Heart right ventricle (tissue), 16 donors: ENCODE results near the gene GPC2. TPM values are rescaled to one million over a fixed set of nuclear protein-coding genes. Genes with fewer than 3 reads are reported as not detected.
A peak's percentile ranks its signal among the peaks of the same experiment; 100 is the strongest.

Source experiments
- ATAC-seq, 8 donors: fragments of 200-7000 bp; cut with Tn5 transposase; one replicate each; pipeline ENCODE4 v1.9.1; 2020; ENCODE audit warnings: mild to moderate bottlenecking in 8 of 8, moderate library complexity in 8 of 8, moderate number of reproducible peaks in 1 of 8
- DNase-seq, 2 donors: peaks; one replicate each; pipeline ENCODE4 v3.0.0-alpha.2; 2020
- H3K27ac ChIP-seq, 10 donors: fragments of 200-600 bp; sonication (generic) in 2 of 10; one replicate each; pipeline versions ENCODE4 v1.5.0 to v1.8.0; 2020 to 2022; ENCODE audit warnings: mild to moderate bottlenecking in 3 of 10
- H3K27me3 ChIP-seq, 7 donors: fragments of 200-600 bp; one replicate each; pipeline ENCODE4 v1.8.0; 2021 to 2022; ENCODE audit warnings: mild to moderate bottlenecking in 2 of 7
- H3K36me3 ChIP-seq, 9 donors: fragments of 200-600 bp; sonication (generic) in 1 of 9; one replicate each; pipeline versions ENCODE4 v1.5.0 to v1.8.0; 2020 to 2022; ENCODE audit warnings: mild to moderate bottlenecking in 2 of 9
- H3K4me1 ChIP-seq, 9 donors: fragments of 200-600 bp; sonication (generic) in 1 of 9; one replicate each; pipeline versions ENCODE4 v1.5.0 to v1.8.0; 2020 to 2022; ENCODE audit warnings: mild to moderate bottlenecking in 4 of 9
- H3K4me3 ChIP-seq, 10 donors: fragments of 200-600 bp; sonication (generic) in 2 of 10; one replicate each; pipeline versions ENCODE4 v1.5.0 to v1.8.0; 2020 to 2022; ENCODE audit warnings: mild to moderate bottlenecking in 7 of 10, moderate library complexity in 2 of 10
- H3K9me3 ChIP-seq, 11 donors: fragments of 200-600 bp in 10 of 11; sonication (generic) in 2 of 11; one replicate each; pipeline versions ENCODE4 v1.5.0 to v1.8.0; 2013 to 2022; ENCODE audit warnings: mild to moderate bottlenecking in 2 of 11, control low read depth in 1 of 11, moderate library complexity in 1 of 11
- CTCF ChIP-seq, 9 donors: fragments of 200-600 bp; sonication (generic) in 2 of 9; IDR thresholded peaks; one replicate each; pipeline versions ENCODE4 v1.5.0 to v1.8.0; 2021 to 2022; ENCODE audit warnings: antibody characterized with exemption in 9 of 9, mild to moderate bottlenecking in 5 of 9, moderate library complexity in 1 of 9
- whole genome bisulfite sequencing, 2 donors: extraction: QIAGEN DNeasy Blood & Tissue Kit; methylation state at CpG; one replicate each; pipeline ENCODE4 v1.1.7; 2013; ENCODE audit warnings: inconsistent platforms in 1 of 2; 5-methylcytosine and 5-hydroxymethylcytosine counted together
- intact Hi-C, 10 donors: fragments of 100-400 bp; cut with DNase I; formaldehyde crosslinking; loops; one replicate each; pipeline versions ENCODE4 v1.11.1 to v1.14.2; 2022
- polyA plus RNA-seq, 2 donors: library from polyadenylated mRNA; stranded (reverse); fragments of 200-250 nt; gene quantifications; one replicate each; pipeline ENCODE4 v1.2.3, GENCODE V29; 2013
- total RNA-seq, 10 donors: library from RNA; stranded (reverse); fragmentation: NEBNext Ultra II Directional in 3 of 10; extraction: Animal tissue kit (Norgen Biotek cat#: 25700) in 3 of 10; gene quantifications; one replicate each; pipeline versions ENCODE4 v1.2.1 to v1.2.4, GENCODE V29; 2021 to 2023
- donor health status: Arrhythmogenic right ventricular cardiomyopathy.
- donor health status: ischemic (EF 13 %, LVEDD 7.1; RV severe dilation, severe dysfunction).
- donor health status: healthy with polysubstance abuse.
- donor health status: DM: no; HTN: yes; CAD: no.
- donor health status: DM: no; HTN: no; CAD: no.
- donor health status: ischemic (EF 25% LVEDD 6.9; RV normal size, moderate dysfunction).
- donor health status: ischemic (EF 25% LVEDD 5.7; RV mildly dilated, moderate dysfunction).
- donor health status: healthy.
- donor health status: DM: yes; HTN: yes; CAD: no.
- donor health status: Ischemic cardiomyopathy.
- donor health status: ischemic (EF 35%, LVEDD 5.7; RV mildly dilated, moderate dysfunction).
- donor health status: nonischemic (EF 11% LVEDD 7.7; RV severe dilation, severe dysfunction).
- donor health status: DM: yes; HTN: yes; CAD: no.
- donor health status: PGD.
- donor health status: ischemic (EF 29% LVEDD 5.4; RV normal size, mild dysfunction).
- donor health status: nonischemic (EF 23%, LVEDD 6.1; RV moderate dilation, normal function).

The GPC2 gene
- total and polyA plus RNA-seq, 12 donors = 0.11 to 1.1 (median 0.51) TPM; not detected in 2

GRCh38 chr7:100155553-100156317 lies 21.4 kb downstream of the GPC2 start:
- Histone ChIP-seq H3K4me3 (no peak overlapping the region), H3K27ac (no peak overlapping the region), H3K4me1 (peaks cover 7 to 73% (median 20%) of the 10 kb centered on the region in 9 donors), H3K27me3 (no peaks in the 10 kb centered on the region), H3K36me3 (peaks cover 0 to 63% (median 32%) of the 10 kb centered on the region in 9 donors), H3K9me3 (no peaks in the 10 kb centered on the region)
- TF ChIP-seq CTCF (IDR thresholded peaks at IDR 0.05) = no peak
- no peak for DNase-seq
- ATAC-seq = no peak
- 80 to 81% methylated on average over 20 of the region's 20 CpGs for WGBS, 2 donors
- intact Hi-C loops = loop anchor here in 1 of 10 donors (10.0 kb wide), 1 partner anchor 59 kb away; the partner anchor contains the start of gene PVRIG

- H3K36me3 ChIP-seq = peaks cover 0 to 67% (median 32%) of the 10 kb centered on the region in 9 donors
- intact Hi-C loops = loop anchor here in 1 of 10 donors (10.0 kb wide), 1 partner anchor 60 kb away; the partner anchor contains the start of gene PVRIG
- no peaks in the 10 kb centered on the region for H3K9me3 ChIP-seq
- ATAC-seq (peak in 1 of 8 donors; percentile 3), DNase-seq (no peak)
- H3K27me3 ChIP-seq = no peaks in the 10 kb centered on the region
- 68 to 74% methylated on average over 28 to 30 of the region's 30 CpGs for WGBS, 2 donors
- TF ChIP-seq CTCF (IDR thresholded peaks at IDR 0.05) = no peak
- no peak overlapping the region for H3K27ac ChIP-seq
- H3K4me3 ChIP-seq = no peak overlapping the region
- peaks cover 8 to 82% (median 24%) of the 10 kb centered on the region in 9 donors for H3K4me1 ChIP-seq
Observed at GRCh38 chr7:100154651-100155491, 22.3 kb downstream of the GPC2 start.

GRCh38 chr7:100153708-100154535 lies 23.3 kb downstream of the GPC2 start:
- no peak for DNase-seq
- intact Hi-C loops = loop anchor here in 1 of 10 donors (10.0 kb wide), 1 partner anchor 61 kb away; the partner anchor contains the start of gene PVRIG
- no peak for TF ChIP-seq CTCF (IDR thresholded peaks at IDR 0.05)
- 77 to 80% methylated on average over 16 of the region's 16 CpGs for WGBS, 2 donors
- Histone ChIP-seq H3K4me3 (no peak overlapping the region), H3K36me3 (peaks cover 0 to 67% (median 32%) of the 10 kb centered on the region in 9 donors), H3K9me3 (no peaks in the 10 kb centered on the region), H3K4me1 (peaks cover 13 to 85% (median 28%) of the 10 kb centered on the region in 9 donors), H3K27me3 (no peaks in the 10 kb centered on the region), H3K27ac (peak overlapping the region in 1 of 10 donors; percentile 20)
- ATAC-seq = no peak
